ENCODE data around the gene PPP1R7. TPM values are rescaled to one million over a fixed set of nuclear protein-coding genes. Genes with fewer than 3 reads are reported as not detected.

The PPP1R7 gene
- total RNA-seq, 2 donors from 2014 or later = 48.5 to 52.7 TPM

DNA sequence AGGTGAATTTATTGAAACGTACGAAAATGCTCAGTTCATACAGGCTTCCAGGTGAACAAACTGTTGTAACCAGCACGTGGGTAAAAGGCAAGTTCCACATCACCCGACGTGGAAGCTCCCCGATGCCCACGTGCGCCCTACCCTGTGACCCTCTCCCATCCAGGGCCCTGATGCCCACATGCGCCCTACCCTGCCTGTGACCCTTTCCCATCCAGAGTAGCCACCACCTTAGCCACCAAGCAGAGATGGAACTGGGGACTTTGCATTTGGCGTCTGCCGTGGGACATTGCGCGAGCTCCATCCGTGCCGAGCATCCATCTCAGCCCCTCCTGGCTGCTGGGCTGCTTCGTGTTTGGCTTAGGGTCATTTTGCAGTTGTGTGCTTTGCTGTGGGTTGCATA lies 75.7 kb downstream of the PPP1R7 start:
- H3K9me3 ChIP-seq (ENCODE audit: control insufficient read depth, low read length) = no peaks in the 10 kb centered on the region
- Mint-ChIP-seq H3K27ac (no peak overlapping the region), H3K4me3 (no peak overlapping the region), H3K9me3 (no peaks in the 10 kb centered on the region), H3K36me3 (ENCODE audit: low read depth) (peaks cover 55% of the 10 kb centered on the region), H3K27me3 (ENCODE audit: insufficient read depth) (no peaks in the 10 kb centered on the region), H3K4me1 (no peaks in the 10 kb centered on the region)
- H3K4me1 ChIP-seq (ENCODE audit: control insufficient read depth, insufficient read depth, low read length) = no peaks in the 10 kb centered on the region
- H3K9ac ChIP-seq (ENCODE audit: extremely low read depth, low read length, poor library complexity, severe bottlenecking) = no peak overlapping the region
- H3K36me3 ChIP-seq (ENCODE audit: control insufficient read depth, insufficient read depth, low read length) = peaks cover 45% of the 10 kb centered on the region
- no peak for DNase-seq
- TF ChIP-seq, protein P1, sequence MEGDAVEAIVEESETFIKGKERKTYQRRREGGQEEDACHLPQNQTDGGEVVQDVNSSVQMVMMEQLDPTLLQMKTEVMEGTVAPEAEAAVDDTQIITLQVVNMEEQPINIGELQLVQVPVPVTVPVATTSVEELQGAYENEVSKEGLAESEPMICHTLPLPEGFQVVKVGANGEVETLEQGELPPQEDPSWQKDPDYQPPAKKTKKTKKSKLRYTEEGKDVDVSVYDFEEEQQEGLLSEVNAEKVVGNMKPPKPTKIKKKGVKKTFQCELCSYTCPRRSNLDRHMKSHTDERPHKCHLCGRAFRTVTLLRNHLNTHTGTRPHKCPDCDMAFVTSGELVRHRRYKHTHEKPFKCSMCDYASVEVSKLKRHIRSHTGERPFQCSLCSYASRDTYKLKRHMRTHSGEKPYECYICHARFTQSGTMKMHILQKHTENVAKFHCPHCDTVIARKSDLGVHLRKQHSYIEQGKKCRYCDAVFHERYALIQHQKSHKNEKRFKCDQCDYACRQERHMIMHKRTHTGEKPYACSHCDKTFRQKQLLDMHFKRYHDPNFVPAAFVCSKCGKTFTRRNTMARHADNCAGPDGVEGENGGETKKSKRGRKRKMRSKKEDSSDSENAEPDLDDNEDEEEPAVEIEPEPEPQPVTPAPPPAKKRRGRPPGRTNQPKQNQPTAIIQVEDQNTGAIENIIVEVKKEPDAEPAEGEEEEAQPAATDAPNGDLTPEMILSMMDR (conservative IDR thresholded peaks at IDR 0.05) = no peak
- no peak overlapping the region for H3K27ac ChIP-seq (ENCODE audit: low read depth, low read length)
- 95 to 99% methylated on average over 10 to 16 of the region's 16 CpGs for WGBS, 2 experiments (ENCODE audit: insufficient coverage in 1 of 2, insufficient read length in 1 of 2)
- no peaks in the 10 kb centered on the region for H3K27me3 ChIP-seq (ENCODE audit: control insufficient read depth, insufficient read depth, low read length, poor library complexity, severe bottlenecking)
- no peak overlapping the region for H3K4me3 ChIP-seq (ENCODE audit: low read length)

DNA sequence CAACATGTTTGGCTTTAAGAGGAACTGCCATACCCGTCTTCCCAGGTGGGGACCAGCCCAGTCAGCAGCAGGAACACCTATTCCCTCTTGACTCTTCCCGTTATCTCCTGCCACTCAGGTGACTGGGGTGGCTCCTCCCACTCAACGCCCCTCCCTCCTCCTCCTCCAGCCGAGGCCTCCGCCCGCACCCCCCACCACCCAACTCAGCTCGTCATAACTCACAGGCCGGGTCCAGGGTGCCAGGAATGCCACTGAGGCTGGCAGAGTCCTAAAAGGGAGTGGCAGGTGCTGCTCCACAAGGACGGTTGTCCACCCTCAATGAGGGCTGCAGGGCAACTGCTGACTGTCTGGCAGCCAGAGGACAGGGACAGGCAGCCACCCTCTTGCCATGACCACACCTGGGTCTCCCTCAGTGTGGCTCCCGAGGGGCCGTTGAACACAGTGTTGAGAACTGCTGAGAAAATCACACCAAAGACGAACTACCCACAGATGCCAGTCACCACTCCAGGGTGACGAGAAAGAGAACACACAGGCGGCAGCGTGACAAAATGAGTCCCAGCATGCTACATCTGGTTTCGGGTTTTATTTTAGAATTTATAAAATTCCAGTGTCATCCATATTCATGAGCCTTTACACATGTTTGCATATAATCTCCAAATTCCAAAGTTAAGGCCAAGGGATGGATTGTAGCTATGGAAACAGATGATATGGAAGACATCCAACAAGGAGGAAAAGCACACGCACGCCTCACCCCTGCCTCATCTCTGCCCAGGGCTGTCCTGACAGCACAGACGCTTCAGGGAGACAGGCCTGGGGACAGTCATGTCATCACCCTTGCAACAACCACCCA lies 76.7 kb downstream of the PPP1R7 start:
- no peaks in the 10 kb centered on the region for H3K27me3 ChIP-seq (ENCODE audit: control insufficient read depth, insufficient read depth, low read length, poor library complexity, severe bottlenecking)
- peaks cover 53% of the 10 kb centered on the region for H3K36me3 ChIP-seq (ENCODE audit: control insufficient read depth, insufficient read depth, low read length)
- TF ChIP-seq, protein P1 (conservative IDR thresholded peaks at IDR 0.05) = no peak
- no peak overlapping the region for H3K9ac ChIP-seq (ENCODE audit: extremely low read depth, low read length, poor library complexity, severe bottlenecking)
- no peaks in the 10 kb centered on the region for H3K4me1 ChIP-seq (ENCODE audit: control insufficient read depth, insufficient read depth, low read length)
- no peaks in the 10 kb centered on the region for H3K4me1 Mint-ChIP-seq
- H3K27ac ChIP-seq (ENCODE audit: low read depth, low read length) = no peak overlapping the region
- no peaks in the 10 kb centered on the region for H3K9me3 Mint-ChIP-seq
- no peak overlapping the region for H3K4me3 ChIP-seq (ENCODE audit: low read length)
- peaks cover 63% of the 10 kb centered on the region for H3K36me3 Mint-ChIP-seq (ENCODE audit: low read depth)
- no peak overlapping the region for H3K4me3 Mint-ChIP-seq
- no peak for DNase-seq
- WGBS, 2 experiments (ENCODE audit: insufficient coverage in 1 of 2, insufficient read length in 1 of 2) = 90 to 94% methylated on average over 9 to 19 of the region's 19 CpGs
- H3K27ac Mint-ChIP-seq = no peak overlapping the region
- no peaks in the 10 kb centered on the region for H3K9me3 ChIP-seq (ENCODE audit: control insufficient read depth, low read length)
- H3K27me3 Mint-ChIP-seq (ENCODE audit: insufficient read depth) = no peaks in the 10 kb centered on the region

DNA sequence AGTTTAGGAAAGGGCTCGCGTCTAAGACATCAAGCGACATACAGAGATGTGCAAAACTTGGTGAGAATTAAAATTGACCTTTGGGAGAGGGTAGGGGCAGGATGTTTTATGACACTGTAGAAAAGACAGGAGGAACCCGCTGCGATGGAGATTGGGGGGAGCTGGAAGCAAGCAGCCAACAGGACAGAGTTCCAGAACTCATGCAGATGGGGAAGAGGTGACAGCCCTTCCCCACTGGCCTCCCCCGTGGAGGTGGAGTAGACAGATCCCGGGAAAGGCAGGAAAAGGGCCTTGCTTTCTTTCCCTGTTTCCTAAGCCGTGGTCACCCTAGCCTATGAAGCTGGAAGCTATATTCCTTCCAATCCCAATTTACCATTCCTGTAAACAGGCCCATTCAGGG lies 77.3 kb downstream of the PPP1R7 start:
- no peaks in the 10 kb centered on the region for H3K9me3 ChIP-seq (ENCODE audit: control insufficient read depth, low read length)
- DNase-seq = no peak
- no peaks in the 10 kb centered on the region for H3K27me3 ChIP-seq (ENCODE audit: control insufficient read depth, insufficient read depth, low read length, poor library complexity, severe bottlenecking)
- no peak overlapping the region for H3K4me3 ChIP-seq (ENCODE audit: low read length)
- peaks cover 64% of the 10 kb centered on the region for H3K36me3 Mint-ChIP-seq (ENCODE audit: low read depth)
- no peaks in the 10 kb centered on the region for H3K27me3 Mint-ChIP-seq (ENCODE audit: insufficient read depth)
- H3K27ac Mint-ChIP-seq = peak overlapping the region; percentile 72
- H3K4me1 Mint-ChIP-seq = no peaks in the 10 kb centered on the region
- WGBS, 2 experiments (ENCODE audit: insufficient coverage in 1 of 2, insufficient read length in 1 of 2) = 93 to 96% methylated on average over 5 to 8 of the region's 8 CpGs
- H3K4me3 Mint-ChIP-seq = no peak overlapping the region
- no peaks in the 10 kb centered on the region for H3K9me3 Mint-ChIP-seq
- no peak overlapping the region for H3K9ac ChIP-seq (ENCODE audit: extremely low read depth, low read length, poor library complexity, severe bottlenecking)
- peaks cover 59% of the 10 kb centered on the region for H3K36me3 ChIP-seq (ENCODE audit: control insufficient read depth, insufficient read depth, low read length)
- no peaks in the 10 kb centered on the region for H3K4me1 ChIP-seq (ENCODE audit: control insufficient read depth, insufficient read depth, low read length)
- no peak overlapping the region for H3K27ac ChIP-seq (ENCODE audit: low read depth, low read length)
- TF ChIP-seq, protein P1 (conservative IDR thresholded peaks at IDR 0.05) = no peak

Data from endodermal cell (in vitro differentiated cells).